ENCODE measurements around the gene KIAA0232. TPM values are rescaled to one million over a fixed set of nuclear protein-coding genes. Genes with fewer than 3 reads are reported as not detected.

Gene KIAA0232
- total and polyA plus RNA-seq, 9 of the 15 experiments (the other 6 are each of a cell fraction or from before 2014, with no cell fraction given) = 3.5 to 17.4 (median 13.0) TPM

DNA sequence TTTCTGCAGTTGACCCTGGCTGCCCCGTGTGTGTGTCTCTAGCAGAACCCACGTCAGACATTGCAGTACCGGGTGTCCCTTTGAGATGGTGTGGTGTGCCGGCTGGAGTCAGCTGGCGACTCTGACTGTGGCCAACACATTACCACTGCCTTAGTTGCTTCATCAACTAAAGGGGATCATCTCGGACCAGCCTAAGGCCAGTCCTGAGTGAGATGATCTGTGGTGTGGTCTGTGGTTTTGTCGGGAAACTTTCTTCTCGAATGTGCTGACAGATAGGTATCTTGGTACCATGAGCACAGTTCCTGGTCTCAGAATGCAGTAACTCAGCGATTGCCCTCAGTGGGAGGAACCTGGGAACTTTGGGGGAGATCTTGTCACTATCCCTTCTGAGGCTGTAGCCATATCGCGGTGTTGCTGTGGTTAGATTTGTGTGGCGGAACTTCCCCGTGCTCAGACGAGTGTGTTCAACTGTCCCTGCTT is 142.9 kb downstream of the KIAA0232 start (continued):
- peak; percentile 56; the same call in 1 of the 2 replicates for TF ChIP-seq CBFA2T3 (IDR thresholded peaks at IDR 0.05)
- no peak for TF ChIP-seq POLR3G (IDR thresholded peaks at IDR 0.05; ENCODE audit: extremely low read depth, insufficient read length, insufficient replicate concordance)
- peak; percentile 30; the same call in 1 of the 2 replicates for TF ChIP-seq CBX5 (IDR thresholded peaks at IDR 0.05; ENCODE audit: borderline replicate concordance, low read depth)
- no peak for TF ChIP-seq E2F8 (IDR thresholded peaks at IDR 0.05; ENCODE audit: low read depth, partially characterized antibody)
- no peak for TF ChIP-seq ZC3H11A (IDR thresholded peaks at IDR 0.05; ENCODE audit: low read depth, low read length)
- TF ChIP-seq NRF1 (conservative IDR thresholded peaks at IDR 0.05 in 1 of 2, IDR thresholded peaks at IDR 0.05 in 1 of 2) = peak in 1 of 2 experiments; percentile 37; a peak in 3 of 4 replicates
- TF ChIP-seq ZNF23 (CRISPR knock-in tag; IDR thresholded peaks at IDR 0.05) = no peak
- TF ChIP-seq ZNF347 (CRISPR knock-in tag; IDR thresholded peaks at IDR 0.05; ENCODE audit: low read depth) = no peak
- TF ChIP-seq JUNB (CRISPR knock-in tag; conservative IDR thresholded peaks at IDR 0.05) = no peak
- no peak for TF ChIP-seq HOXB6 (CRISPR knock-in tag; IDR thresholded peaks at IDR 0.05; ENCODE audit: borderline replicate concordance)
- TF ChIP-seq ZNF780A (CRISPR knock-in tag; IDR thresholded peaks at IDR 0.05) = no peak
- peak; percentile 55; the same call in 1 of the 2 replicates for TF ChIP-seq ARID1B (IDR thresholded peaks at IDR 0.05)
- TF ChIP-seq ZNF134 (CRISPR knock-in tag; conservative IDR thresholded peaks at IDR 0.05) = 0 out of 2 replicates have a peak, but pooled peaks have one; percentile 21
- 0 out of 2 replicates have a peak, but pooled peaks have one; percentile 39 for TF ChIP-seq SP1 (CRISPR knock-in tag; IDR thresholded peaks at IDR 0.05)
- peak; percentile 72; the same call in 1 of the 2 replicates for TF ChIP-seq ELF1 (tag; IDR thresholded peaks at IDR 0.05)
- peak; percentile 60 for TF ChIP-seq CCNT2 (IDR thresholded peaks at IDR 0.05; ENCODE audit: borderline replicate concordance, extremely low read depth, insufficient read length, low read depth, low read length)
- TF ChIP-seq ATF2 (CRISPR knock-in tag; IDR thresholded peaks at IDR 0.05) = no peak
- peak; percentile 82; the same call in 1 of the 2 replicates for TF ChIP-seq ZNF609 (CRISPR knock-in tag; IDR thresholded peaks at IDR 0.05; ENCODE audit: borderline replicate concordance)
- TF ChIP-seq FOXP1 (CRISPR knock-in tag; IDR thresholded peaks at IDR 0.05) = peak; percentile 20; the same call in 1 of the 2 replicates
- TF ChIP-seq TARDBP (IDR thresholded peaks at IDR 0.05) = no peak
- TF ChIP-seq OTX1 (CRISPR knock-in tag; IDR thresholded peaks at IDR 0.05) = 0 out of 2 replicates have a peak, but pooled peaks have one; percentile 47
- TF ChIP-seq KDM1A (IDR thresholded peaks at IDR 0.05) = peak; percentile 44 to 56; a peak in 3 of 4 replicates

All from K562 (cell line).